ENCODE results near the gene BAIAP2L1. TPM values are rescaled to one million over a fixed set of nuclear protein-coding genes. Genes with fewer than 3 reads are reported as not detected.

BAIAP2L1 gene
- total and polyA plus RNA-seq, 2 donors (not counting 3 experiments of a cell fraction or from before 2014, with no cell fraction given) = 0.32 to 1.1 TPM

GRCh38 chr7:98244871-98245270, 156.0 kb downstream of the BAIAP2L1 start:
- Histone ChIP-seq H2AFZ (ENCODE audit: low read depth, low read length) (no peak overlapping the region), H3K4me2 (ENCODE audit: insufficient read depth, low read length) (no peak overlapping the region), H3K4me3 (replicated peaks in 1 of 3; ENCODE audit: insufficient read depth in 1 of 3, low read depth in 1 of 3, low read length in 3 of 3) (no peak overlapping the region), H3K9me1 (replicated peaks; ENCODE audit: control insufficient read depth, extremely low read depth, insufficient read depth, low read length) (no peaks in the 10 kb centered on the region), H3K27ac (ENCODE audit: insufficient read depth, low read depth, low read length) (no peak overlapping the region), H3K9me3 (replicated peaks; ENCODE audit: control insufficient read depth, insufficient read depth, low read length) (no peaks in the 10 kb centered on the region), H4K20me1 (replicated peaks; ENCODE audit: control insufficient read depth, extremely low read depth, insufficient read depth, low read length) (no peaks in the 10 kb centered on the region), H3K27me3 (ENCODE audit: control insufficient read depth in 2 of 2, insufficient read depth in 2 of 2, low read length in 2 of 2) (no peaks in the 10 kb centered on the region), H3K79me2 (ENCODE audit: control insufficient read depth, insufficient read depth, low read length) (peaks cover 16% of the 10 kb centered on the region), H3K36me3 (ENCODE audit: control insufficient read depth in 2 of 2, extremely low read depth in 1 of 2, insufficient read depth in 2 of 2, low read length in 2 of 2) (peaks cover 7 to 24% of the 10 kb centered on the region in 2 experiments), H3K9ac (replicated peaks; ENCODE audit: extremely low read depth, insufficient read depth, low read length) (no peak overlapping the region), H3K4me1 (ENCODE audit: control insufficient read depth, extremely low read depth, insufficient read depth, low read length) (peaks cover 31% of the 10 kb centered on the region)
- CTCF ChIA-PET = interaction anchor here (1.0 kb wide), 3 partner anchors 10 to 21 kb away, joined by 3 to 5 read pairs (median 4); no protein-coding TSS in a partner anchor
- FAIRE-seq = no peak
- no peak for TF ChIP-seq POLR2AphosphoS5 (IDR thresholded peaks at IDR 0.05; ENCODE audit: insufficient read depth, low read depth, low read length)
- no TSS peak for BruUV-seq (replicated peaks)
- intact Hi-C loops (cut with micrococcal nuclease) (loop anchor here (1.0 to 5.0 kb wide), 2 partner anchors 39 to 1082 kb away; partner anchors contain the start of gene ARPC1A), dilution Hi-C loops (cut with MboI; ENCODE audit: extremely low pct_ligation_motif_present, low sequenced_read_pairs) (no loop called here)
- POLR2A ChIA-PET = no interaction called here
- DNase-seq (ENCODE audit: low read depth, low spot score) = no peak

DNA sequence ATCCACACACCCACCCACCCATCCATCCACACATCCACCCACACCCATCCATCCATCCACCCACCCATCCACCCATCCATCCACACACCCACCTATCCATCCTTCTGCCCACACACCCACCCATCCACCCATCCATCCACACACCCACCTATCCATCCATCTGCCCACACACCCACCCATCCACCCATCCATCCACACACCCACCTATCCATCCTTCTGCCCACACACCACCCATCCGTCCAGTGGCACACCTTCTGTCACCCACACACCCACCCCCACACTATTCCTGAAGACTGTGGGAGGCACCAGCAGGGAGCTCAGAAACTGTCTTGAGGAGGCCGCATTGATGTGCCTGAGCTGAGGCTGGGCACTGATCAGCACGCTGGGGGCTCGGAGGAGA, 158.0 kb downstream of the BAIAP2L1 start:
- Histone ChIP-seq H3K27me3 (ENCODE audit: control insufficient read depth in 2 of 2, insufficient read depth in 2 of 2, low read length in 2 of 2) (no peaks in the 10 kb centered on the region), H3K79me2 (ENCODE audit: control insufficient read depth, insufficient read depth, low read length) (peaks cover 12% of the 10 kb centered on the region), H3K4me2 (ENCODE audit: insufficient read depth, low read length) (no peak overlapping the region), H4K20me1 (replicated peaks; ENCODE audit: control insufficient read depth, extremely low read depth, insufficient read depth, low read length) (no peaks in the 10 kb centered on the region), H3K4me1 (ENCODE audit: control insufficient read depth, extremely low read depth, insufficient read depth, low read length) (peaks cover 13% of the 10 kb centered on the region), H3K27ac (ENCODE audit: insufficient read depth, low read depth, low read length) (no peak overlapping the region), H3K9me3 (replicated peaks; ENCODE audit: control insufficient read depth, insufficient read depth, low read length) (no peaks in the 10 kb centered on the region), H3K36me3 (ENCODE audit: control insufficient read depth in 2 of 2, extremely low read depth in 1 of 2, insufficient read depth in 2 of 2, low read length in 2 of 2) (peaks cover 8 to 27% of the 10 kb centered on the region in 2 experiments), H2AFZ (ENCODE audit: low read depth, low read length) (no peak overlapping the region), H3K9ac (replicated peaks; ENCODE audit: extremely low read depth, insufficient read depth, low read length) (no peak overlapping the region), H3K4me3 (replicated peaks in 1 of 3; ENCODE audit: insufficient read depth in 1 of 3, low read depth in 1 of 3, low read length in 3 of 3) (no peak overlapping the region), H3K9me1 (replicated peaks; ENCODE audit: control insufficient read depth, extremely low read depth, insufficient read depth, low read length) (no peaks in the 10 kb centered on the region)
- dilution Hi-C loops (cut with MboI; ENCODE audit: extremely low pct_ligation_motif_present, low sequenced_read_pairs) (no loop called here), intact Hi-C loops (cut with micrococcal nuclease) (no loop called here)
- POLR2A ChIA-PET = no interaction called here
- CTCF ChIA-PET = no interaction called here
- no TSS peak for BruUV-seq (replicated peaks)
- DNase-seq (ENCODE audit: low read depth, low spot score) (no peak), FAIRE-seq (no peak)
- no peak for TF ChIP-seq EZH2 (IDR thresholded peaks at IDR 0.05; ENCODE audit: borderline replicate concordance, low read depth, low read length, severe bottlenecking)
- TF ChIP-seq POLR2A (IDR thresholded peaks at IDR 0.05; ENCODE audit: low read depth, low read length) = no peak
- TF ChIP-seq MAX (IDR thresholded peaks at IDR 0.05; ENCODE audit: insufficient read depth, insufficient read length) = no peak
- TF ChIP-seq GATA2 (IDR thresholded peaks at IDR 0.05; ENCODE audit: insufficient read depth, insufficient read length, low read depth, low read length) = no peak
- no peak for TF ChIP-seq FOS (IDR thresholded peaks at IDR 0.05; ENCODE audit: borderline replicate concordance, insufficient read depth, low read length)
- TF ChIP-seq JUN (IDR thresholded peaks at IDR 0.05; ENCODE audit: borderline replicate concordance, insufficient read depth, insufficient read length, low read depth) = no peak
- TF ChIP-seq POLR2AphosphoS5 (IDR thresholded peaks at IDR 0.05; ENCODE audit: insufficient read depth, low read depth, low read length) = no peak
- no peak for TF ChIP-seq CTCF (IDR thresholded peaks at IDR 0.05; ENCODE audit: extremely low read depth in 1 of 2, insufficient read depth in 1 of 2, low read depth in 1 of 2, low read length in 2 of 2)
- no peak for TF ChIP-seq MYC (IDR thresholded peaks at IDR 0.05; ENCODE audit: low read depth, low read length)

Data from endothelial cell of umbilical vein (primary cell).